Activated CD4-positive, CD25-positive, alpha-beta regulatory T cell treated with anti-CD3 and anti-CD28 coated beads, Interleukin-2, amount 50 U/mL, for 16 hours (primary cell): Measurements from ENCODE around the gene MTPN.

Experiments
- DNase-seq: peaks from one replicate; pipeline ENCODE4 v3.0.0-alpha.2; 2020; ENCODE audit warnings: low read depth, low spot score

Gene MTPN, protein sequence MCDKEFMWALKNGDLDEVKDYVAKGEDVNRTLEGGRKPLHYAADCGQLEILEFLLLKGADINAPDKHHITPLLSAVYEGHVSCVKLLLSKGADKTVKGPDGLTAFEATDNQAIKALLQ

DNA sequence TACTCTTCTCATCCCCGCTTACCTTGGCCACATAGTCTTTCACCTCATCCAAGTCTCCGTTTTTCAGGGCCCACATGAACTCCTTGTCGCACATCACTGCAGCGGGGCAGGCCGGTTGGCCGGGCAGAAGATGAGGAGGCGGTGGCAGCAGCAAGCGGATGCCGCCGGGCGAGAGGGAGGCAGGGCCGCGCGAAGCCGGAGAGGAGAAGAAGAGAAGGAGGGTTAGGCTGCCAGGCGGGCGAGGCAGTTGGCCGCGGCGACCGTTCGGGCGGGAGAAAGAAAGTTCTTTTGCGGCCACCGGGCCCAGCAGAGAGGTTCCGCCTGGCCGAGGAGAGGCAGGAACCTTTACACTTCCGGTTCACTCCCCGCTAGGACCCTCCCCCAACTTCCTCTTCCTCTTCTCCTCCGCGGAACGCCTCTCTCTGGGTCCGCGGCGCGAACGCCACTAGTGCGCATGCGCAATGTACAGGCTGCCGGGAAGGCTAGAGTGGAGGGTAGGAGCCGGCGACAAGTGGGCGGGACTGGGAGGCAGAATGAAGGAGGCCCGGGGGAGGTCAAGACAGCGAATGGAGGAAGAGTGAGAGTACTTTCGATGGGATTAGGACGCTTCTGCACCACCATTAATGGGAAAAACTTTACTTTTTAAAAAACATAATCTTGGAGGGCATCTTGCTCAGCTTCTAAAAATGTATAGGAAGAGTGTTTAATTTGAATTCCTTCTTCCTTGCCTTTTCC is at the start of gene MTPN:
Gene MTPN (minus strand): TSS at position 353 of the 735 bp plus-strand sequence. CDS start 259 bp downstream, at position 94.
- DNase-seq = peak; percentile 95

DNA sequence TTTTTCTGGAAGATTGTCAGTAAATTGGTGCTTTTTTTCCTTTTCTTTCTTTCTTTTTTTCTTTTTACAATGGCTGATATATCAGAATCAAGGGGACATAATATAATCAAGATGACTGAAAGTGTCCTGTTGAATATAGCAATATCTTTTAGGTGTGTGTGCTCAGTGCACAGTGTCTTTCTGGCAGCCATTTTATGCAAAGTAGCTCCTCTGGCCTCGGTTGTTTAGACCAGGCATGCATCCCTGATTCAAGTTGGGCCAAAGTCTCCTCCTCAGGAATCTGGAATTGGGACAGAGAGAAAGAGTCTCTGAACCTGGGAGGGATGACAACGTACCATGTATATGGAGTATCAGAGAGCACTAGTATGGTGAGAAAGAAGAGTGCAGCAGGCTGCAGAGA is 49.0 kb upstream of the MTPN start:
- no peak for DNase-seq

DNA sequence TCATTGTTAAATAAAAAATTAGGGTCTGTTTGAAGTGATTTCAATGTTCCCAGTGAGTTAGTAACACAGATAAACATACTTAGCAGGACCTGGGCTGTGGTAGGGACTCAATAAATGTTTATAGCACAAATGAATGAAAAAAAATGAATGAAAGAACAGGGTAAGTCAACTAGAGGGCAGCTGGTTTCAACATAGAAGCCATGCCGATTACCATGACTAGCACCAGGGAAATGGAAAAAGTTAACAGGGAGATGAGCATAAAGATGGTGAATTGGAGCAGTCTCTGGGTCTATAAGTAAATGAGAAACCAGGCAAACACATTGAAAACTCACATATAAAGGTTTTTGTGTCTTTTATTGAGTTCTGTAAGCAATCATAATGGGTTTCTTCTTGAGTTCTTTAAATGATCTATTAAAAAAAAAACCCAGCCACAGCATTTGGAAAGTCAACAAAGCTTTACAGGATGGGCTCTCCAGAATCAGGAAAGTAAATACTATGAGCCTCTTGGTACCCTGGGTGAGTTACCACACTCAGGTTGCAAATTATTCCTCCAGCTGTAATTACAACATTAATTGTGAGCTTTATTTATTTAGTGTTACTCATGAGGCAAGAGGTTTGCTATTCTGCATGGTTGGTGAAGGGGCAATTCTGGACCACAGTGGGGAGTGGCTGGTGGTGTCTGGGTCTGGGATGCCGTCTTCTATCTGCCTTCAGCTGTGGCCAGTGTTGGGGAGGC is 46.1 kb upstream of the MTPN start:
- no peak for DNase-seq

DNA sequence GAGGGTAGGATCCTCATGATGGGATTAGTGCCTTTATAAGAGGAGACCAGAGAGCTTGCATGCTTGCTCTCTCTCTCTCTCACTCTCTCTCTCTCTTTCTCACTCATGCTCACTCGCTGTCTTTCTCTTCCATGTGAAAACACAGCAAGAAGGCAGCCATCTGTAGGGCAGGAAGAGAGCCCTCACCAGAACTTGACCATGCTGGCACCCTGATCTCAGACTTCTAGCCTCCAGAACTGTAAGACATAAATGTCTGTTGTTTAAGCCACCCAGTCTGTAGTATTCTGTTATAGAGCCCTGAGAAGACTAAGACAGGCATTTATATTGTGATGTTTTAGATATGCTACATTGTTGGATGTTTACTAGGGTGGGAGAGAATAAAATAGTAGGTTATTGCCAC is 43.4 kb upstream of the MTPN start:
- no peak for DNase-seq

DNA sequence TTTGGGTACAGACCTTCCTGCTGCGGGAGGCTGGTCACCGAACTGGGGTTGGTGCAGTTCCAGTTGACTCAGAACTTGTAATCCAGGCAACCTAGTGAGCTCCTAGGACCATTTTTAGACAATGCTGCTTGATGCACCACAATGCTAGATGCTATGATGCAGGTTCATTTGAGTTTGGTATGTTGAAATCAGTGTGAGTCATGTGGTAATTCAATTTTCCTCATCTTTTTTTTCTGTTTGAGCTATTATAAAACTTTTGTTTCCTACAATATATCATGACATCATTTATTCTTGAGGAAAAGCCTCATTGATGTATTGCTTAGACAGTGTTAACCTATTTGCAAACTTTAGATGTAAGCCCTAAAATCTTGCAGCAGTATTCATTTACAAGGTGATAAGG is 40.9 kb upstream of the MTPN start:
- no peak for DNase-seq

DNA sequence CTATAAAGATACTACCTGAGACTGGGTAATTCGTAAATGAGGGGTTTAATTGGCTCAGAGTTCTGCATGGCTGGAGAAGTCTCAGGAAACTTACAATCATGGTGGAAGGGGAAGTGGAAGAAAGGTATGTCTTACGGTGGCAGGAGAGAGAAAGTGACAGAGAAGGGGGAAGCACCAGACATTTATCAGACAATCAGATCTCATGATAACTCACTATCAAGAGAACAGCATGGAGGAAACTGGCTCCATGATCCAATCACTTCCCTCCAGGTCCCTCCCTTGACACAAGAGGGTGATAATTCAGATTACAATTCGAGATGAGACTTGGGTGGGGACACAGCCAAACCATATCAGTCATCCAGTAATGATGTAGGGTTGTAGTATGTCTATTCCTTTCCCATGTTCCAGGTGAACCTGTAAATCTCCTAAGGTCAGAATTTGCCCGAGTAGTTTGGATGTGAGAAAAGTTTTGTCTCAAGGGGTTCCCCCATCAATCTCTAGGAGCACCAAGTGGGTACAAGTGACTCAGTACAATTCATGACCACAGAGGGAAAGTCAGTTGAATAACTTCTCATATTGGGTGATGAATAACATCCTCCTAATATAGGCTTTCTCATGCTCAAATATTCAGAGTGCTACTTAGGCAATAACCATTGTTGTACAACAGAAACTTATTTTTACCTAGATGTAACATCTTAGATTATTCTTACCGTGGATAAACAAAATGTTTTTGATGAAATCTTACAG is 39.7 kb upstream of the MTPN start:
- no peak for DNase-seq

DNA sequence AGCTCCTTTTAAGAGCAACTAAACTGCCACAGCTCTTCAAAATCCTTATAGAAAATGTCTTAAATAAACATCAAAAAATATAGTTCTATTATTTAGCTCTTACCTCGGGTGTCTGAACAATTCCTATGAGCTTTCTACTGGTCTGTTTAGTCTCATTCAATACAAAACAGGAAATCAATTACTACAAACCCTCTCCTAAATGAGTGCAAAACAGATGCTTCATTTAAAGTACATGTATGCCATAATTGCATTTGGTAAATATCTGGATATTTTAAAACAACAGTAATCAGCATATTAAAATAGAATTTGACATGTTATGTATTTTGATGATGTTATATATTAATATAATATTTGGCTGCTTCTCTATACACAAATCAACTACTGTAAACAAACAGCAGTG is 38.5 kb upstream of the MTPN start:
- no peak for DNase-seq

DNA sequence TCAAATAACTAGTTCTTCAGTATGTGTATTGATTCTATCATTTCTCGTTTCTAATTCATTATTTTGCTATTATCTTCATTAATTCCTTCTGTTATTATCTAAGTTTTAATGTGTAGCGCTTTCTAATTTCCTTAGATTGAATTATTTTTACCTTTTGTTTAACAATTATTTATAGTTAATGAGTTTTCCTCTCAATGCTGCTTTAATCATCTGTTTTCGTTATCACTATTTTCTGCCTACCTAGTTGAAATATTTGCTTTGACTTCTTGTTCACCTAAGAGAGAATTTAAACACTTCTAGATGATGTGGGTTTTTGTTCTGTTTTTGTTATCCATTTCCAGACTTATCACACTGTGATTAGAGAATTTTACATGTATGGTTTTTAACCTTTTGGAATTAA is 37.5 kb upstream of the MTPN start:
- no peak for DNase-seq

DNA sequence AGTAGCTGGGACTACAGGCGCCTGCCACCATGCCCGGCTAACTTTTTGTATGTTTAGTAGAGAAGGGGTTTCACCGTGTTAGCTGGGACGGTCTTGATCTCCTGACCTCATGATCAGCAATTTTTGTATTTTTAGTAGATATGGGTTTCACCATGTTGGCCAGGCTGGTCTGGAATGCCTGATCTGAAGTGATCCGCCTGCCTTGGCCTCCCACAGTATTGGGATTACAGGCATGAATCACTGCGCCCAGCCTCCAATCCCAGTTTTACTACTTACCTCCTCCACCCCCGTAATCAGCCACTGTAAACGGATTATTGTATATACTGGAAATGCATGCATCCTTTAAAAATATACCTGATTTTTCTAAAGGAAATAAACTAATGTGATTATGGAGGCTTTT is 35.1 kb upstream of the MTPN start:
- DNase-seq = no peak

DNA sequence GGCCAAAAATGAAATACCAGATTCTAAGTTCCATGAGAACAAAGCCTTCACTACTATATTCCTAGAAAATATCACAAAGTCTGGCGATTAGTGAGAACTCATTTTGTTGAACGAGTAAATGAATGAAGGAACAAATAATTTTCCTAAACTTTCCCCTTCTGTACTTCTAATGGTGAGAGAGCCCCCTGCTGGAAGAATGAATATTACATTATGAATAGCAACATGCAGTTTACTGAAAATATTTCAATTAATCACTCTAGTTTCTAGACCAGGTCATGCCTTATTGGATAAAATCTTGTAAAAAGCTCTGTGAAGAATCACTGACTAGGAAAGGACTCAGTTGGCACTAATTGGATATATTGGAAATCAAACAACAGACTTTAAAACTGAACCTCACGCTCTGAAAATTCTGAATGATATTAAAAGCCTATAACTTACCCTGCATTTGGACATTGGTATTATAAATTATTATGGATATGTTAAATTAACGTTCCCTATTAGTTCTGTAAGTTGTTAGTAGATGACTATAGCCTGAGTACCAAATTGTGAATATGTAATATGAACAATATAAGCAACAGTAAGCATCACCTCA is 32.4 kb upstream of the MTPN start:
- DNase-seq = no peak

DNA sequence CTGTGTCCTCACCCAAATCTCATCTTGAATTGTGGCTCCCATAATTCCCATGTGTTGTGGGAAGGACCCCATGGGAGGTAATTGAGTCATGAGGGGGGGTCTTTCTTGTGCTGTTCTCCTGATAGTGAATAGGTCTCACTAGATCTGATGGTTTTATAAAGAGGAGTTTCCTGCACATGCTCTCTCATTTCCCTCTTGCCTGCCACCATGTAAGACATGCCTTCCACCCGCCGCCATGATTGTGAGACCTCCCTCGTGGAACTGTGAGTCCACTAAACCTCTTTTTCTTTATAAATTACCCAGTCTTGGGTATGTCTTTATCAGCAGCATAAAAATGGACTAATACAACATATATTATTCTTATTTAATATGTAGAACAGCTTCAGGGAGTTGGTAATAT is 29.0 kb upstream of the MTPN start:
- no peak for DNase-seq

DNA sequence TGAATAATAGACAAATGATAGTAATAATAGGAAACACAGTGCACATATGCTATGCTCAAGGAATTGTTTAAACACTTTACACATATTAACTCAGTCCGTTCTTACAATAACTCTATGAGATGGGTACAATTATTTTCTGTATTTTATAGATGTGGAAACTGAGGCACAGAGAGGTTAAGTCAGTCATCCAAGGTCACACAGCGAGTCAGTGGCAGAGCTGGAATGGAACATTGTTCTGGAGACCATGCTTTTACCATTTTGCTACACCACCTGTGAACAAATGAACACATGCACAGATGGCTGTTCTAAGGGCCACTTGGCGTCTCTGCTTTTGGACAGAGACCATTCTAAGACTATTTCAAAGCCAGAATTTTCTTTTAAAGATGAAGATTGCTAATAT is 26.9 kb upstream of the MTPN start:
- no peak for DNase-seq

DNA sequence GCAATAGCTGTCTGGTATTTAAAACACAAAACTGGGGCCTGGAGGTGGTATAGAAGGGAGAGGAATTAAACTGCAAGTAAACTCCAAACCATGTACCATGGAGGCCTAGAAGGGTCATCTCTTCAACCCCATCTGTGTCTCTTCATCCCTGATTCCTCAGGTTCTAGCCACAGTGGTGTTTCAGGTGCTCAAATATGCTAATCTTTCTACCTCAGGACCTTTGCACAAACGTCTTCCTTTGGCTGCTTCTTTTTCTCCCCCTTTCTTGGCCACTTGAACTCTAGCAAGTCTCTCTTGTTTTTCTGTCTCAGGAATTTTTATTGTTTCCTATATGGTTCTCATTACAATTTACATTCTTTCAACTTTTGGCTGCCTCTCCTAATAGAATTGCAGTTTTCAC is 25.6 kb upstream of the MTPN start:
- no peak for DNase-seq

DNA sequence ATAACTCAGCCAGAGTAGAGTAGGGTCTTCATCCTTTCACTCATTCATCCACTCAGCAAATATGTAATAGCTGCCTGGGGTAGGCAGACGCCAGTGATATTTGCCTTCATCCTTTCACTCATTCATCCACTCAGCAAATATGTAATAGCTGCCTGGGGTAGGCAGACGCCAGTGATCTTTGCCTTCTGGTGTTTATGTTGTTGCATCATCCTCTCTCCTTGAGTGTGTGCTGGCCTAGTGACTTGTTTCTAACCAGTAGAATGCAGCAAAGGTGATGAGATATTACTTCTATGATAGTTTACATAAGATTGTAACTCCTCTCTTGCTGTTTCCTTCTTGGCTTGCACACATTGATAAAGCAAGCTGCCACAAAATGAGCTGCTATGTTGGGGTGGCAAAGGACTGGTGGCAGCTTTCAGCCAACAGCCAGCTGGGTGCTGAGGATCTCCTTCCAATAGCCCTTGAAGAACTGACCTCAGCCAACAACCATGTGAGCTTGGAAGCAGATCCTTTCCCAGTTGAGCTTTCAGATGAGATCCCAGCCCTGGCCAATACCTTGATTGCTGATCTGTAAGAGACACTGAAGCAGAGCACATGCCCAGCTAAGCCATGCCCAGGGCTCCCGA is 23.2 kb upstream of the MTPN start:
- DNase-seq = no peak

DNA sequence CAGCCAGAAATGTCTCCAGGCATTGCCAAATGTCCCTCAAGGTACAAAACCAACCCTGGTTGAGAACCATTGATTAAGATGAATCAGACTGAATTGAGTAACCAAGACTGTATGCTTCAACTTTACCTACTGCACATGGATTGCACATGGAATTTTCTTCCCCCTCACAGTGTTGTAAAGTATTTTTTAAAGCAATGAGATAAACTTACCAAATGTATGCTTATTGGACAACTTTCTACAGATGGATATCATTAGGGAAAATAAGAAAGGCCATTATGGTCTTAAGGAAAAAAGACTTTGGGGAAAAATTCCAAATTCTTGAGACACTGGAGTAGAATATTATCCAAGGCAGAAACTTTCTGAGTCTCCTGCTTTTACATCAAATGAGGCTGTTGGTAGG is 20.9 kb upstream of the MTPN start:
- DNase-seq = no peak

DNA sequence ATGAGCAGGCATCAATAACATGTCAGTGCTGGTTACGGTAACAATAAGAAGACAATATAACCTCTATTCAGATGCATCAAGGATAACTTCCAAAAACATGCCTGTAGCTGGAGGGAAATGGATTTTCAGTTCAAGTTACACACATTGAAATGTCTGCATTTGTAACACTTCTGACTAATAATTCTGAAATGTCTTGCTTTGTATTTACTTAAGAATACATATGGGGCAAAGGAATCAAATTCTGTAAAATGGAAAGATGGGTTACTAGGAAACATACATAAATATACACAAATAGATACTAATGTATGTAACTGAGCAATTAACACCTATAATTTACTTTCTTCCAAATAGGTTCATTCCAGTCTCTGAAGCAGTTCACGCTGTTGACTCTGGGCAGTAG is 18.6 kb upstream of the MTPN start:
- DNase-seq = no peak

DNA sequence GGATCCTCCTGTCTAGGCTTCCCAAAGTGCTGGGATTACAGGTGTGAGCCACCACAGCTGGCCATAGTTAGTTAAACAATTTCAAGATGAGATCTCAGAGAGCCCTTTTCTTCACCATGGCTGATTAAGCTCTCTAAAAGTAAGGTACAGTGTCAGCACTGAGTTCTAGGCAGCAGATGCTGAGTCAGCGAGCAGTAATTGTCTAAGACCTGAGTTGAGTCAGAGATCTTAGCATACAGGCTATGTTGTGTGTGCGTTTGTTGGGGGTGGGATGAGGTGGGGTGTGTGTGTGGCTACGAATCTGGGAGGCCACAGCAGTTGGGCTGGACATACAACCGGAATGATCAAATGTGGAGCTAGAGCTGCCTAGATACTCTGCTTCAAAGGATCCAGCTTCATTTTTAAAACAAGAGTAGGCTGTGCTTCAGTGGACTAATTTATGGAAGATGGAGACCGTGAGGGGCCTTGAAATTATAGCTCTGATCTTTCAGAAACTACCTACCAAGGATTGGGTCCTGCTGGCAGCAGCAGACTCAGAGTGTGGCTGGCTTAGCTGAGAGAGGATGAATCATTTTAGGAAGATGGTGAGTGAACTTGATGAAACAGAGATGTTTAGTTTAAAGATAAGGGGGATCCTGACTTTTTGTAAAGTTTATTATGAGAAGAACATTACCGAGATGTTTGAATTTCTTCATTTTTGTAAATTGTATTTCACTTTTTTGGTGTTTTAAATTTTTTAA is 17.5 kb upstream of the MTPN start:
- DNase-seq = no peak

DNA sequence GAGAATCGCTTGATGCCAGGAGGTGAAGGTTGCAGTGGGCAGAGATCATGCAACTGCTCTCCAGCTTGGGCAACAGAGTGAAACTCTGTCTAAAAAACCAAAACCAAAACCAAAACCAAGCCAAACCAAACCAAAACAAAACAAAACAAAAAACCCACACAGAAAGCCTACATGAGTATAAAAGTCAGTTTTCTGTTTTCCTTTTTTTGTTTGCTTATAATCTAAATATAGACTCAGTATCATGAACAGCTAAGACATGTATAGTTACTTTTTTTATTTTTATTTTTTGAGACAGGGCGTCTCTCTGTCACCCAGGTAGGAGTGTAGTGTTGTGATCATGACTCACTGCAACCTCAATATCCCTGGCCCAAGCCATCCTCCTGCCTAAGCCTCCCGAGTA is 16.8 kb upstream of the MTPN start:
- DNase-seq = no peak

DNA sequence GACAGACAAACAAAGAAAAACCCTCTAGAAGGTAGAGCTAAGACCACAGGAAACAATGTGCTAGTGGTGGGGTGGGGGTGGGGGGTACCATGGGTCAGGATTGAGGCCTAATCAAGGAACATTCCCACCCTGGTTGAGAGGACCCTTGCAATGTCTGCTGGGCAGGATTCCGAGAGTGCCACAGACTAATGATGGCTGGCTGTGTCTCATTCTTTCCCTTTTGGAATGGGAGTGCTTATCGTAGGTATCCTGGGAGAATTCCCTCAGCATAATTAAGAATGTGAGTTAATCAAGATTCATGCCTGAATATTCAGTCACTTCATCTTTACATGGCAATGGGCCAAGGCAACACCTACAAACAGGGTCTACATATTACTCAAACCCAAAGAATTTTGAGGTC is 14.7 kb upstream of the MTPN start:
- no peak for DNase-seq

DNA sequence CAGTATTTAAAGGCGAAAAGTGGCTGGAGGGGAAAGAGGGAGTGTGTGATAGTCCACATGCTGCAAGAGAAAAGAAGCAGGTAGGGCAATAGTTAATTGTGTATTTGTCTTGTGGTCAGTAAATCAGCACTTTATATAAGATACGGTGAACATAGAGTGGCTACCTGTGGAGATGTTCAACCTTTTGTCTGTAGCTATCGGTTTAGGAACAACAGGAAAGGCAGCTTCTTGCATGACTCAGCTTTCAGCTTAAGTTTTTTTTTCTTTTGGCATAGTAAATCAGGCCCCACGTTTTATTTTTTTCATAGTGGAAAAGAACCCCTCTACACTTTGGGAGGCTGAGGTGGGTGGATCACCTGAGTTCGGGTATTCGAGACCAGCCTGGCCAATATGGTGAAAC is 14.2 kb upstream of the MTPN start:
- no peak for DNase-seq

DNA sequence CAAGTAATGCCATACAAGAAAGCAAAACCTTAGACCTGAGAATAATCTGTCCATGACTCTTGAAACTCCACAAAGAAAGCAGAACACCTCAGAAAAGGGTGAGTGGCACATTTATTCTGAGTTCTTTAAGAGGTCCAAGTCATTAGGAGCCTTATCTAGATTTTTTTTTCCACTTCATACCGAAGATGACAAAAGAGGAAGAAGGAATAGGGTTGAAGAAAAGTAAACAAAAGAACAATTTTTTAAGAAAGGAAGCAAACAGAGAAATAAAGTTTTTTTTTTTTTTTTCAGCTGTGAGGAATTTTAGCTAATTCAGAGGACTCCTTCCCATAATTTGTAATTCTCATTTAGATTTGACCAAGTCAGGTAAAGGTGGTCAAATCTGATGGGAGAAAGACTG is 13.1 kb upstream of the MTPN start:
- no peak for DNase-seq
